Upper lobe of right lung (tissue), 1 donor: Measurements from ENCODE around the gene JPT1. TPM values are rescaled to one million over a fixed set of nuclear protein-coding genes. Genes with fewer than 3 reads are reported as not detected.

ENCODE experiments used
- ATAC-seq: fragments of 200-7000 bp; cut with Tn5 transposase; one replicate; pipeline ENCODE4 v1.9.1; 2020; ENCODE audit warnings: mild to moderate bottlenecking, moderate library complexity
- DNase-seq: peaks from one replicate; pipeline ENCODE4 v3.0.0-alpha.2; 2020
- H3K27ac ChIP-seq: fragments of 200-600 bp; one replicate; pipeline ENCODE4 v1.8.0; 2022
- H3K27me3 ChIP-seq: fragments of 200-600 bp; one replicate; pipeline ENCODE4 v1.8.0; 2022; ENCODE audit warnings: mild to moderate bottlenecking
- H3K36me3 ChIP-seq: fragments of 200-600 bp; one replicate; pipeline ENCODE4 v1.8.0; 2022
- H3K4me1 ChIP-seq: fragments of 200-600 bp; one replicate; pipeline ENCODE4 v1.8.0; 2022
- H3K4me3 ChIP-seq: fragments of 200-600 bp; one replicate; pipeline ENCODE4 v1.8.0; 2022; ENCODE audit warnings: mild to moderate bottlenecking
- H3K9me3 ChIP-seq: fragments of 200-600 bp; one replicate; pipeline ENCODE4 v1.8.0; 2022
- intact Hi-C: fragments of 100-400 bp; cut with DNase I; formaldehyde crosslinking; loops from one replicate; pipeline ENCODE4 v1.11.0; 2022
- long read RNA-seq: library from polyadenylated mRNA; unstranded; transcript quantifications from one replicate; pipeline ENCODE4 v2.0.0, GENCODE V29; 2021
- total RNA-seq: library from RNA; stranded (reverse); fragmentation: NEBNext Ultra II Directional; extraction: Animal tissue kit (Norgen Biotek cat#: 25700); gene quantifications from one replicate; pipeline ENCODE4 v1.2.1, GENCODE V29; 2021
- TF ChIP-seq, protein P1 (sequence below): fragments of 200-600 bp; IDR thresholded peaks from one replicate; pipeline ENCODE4 v1.8.0; 2022; ENCODE audit warnings: antibody characterized with exemption
- donor health status: DM: no; HTN: yes; CAD: no; lungs with severe emphysema.

Gene JPT1
- 47.8 TPM for total RNA-seq
- long read RNA-seq, partial matches to known transcripts = 0 of 1 reads
- long read RNA-seq, other reads (novel, unspliced or antisense) = 1 of 1 reads

- peak within 1 kb of the TSS; percentile 82 for H3K27ac ChIP-seq
- peak within 1 kb of the TSS; percentile 78 for H3K4me3 ChIP-seq
- peaks cover 7% of the 10 kb centered on the region for H3K4me1 ChIP-seq
- no peaks in the 10 kb centered on the region for H3K9me3 ChIP-seq
- intact Hi-C loops = no loop called here
- no peaks in the 10 kb centered on the region for H3K27me3 ChIP-seq
- ATAC-seq (peak; percentile 99), DNase-seq (peak; percentile 98)
- TF ChIP-seq, protein P1, sequence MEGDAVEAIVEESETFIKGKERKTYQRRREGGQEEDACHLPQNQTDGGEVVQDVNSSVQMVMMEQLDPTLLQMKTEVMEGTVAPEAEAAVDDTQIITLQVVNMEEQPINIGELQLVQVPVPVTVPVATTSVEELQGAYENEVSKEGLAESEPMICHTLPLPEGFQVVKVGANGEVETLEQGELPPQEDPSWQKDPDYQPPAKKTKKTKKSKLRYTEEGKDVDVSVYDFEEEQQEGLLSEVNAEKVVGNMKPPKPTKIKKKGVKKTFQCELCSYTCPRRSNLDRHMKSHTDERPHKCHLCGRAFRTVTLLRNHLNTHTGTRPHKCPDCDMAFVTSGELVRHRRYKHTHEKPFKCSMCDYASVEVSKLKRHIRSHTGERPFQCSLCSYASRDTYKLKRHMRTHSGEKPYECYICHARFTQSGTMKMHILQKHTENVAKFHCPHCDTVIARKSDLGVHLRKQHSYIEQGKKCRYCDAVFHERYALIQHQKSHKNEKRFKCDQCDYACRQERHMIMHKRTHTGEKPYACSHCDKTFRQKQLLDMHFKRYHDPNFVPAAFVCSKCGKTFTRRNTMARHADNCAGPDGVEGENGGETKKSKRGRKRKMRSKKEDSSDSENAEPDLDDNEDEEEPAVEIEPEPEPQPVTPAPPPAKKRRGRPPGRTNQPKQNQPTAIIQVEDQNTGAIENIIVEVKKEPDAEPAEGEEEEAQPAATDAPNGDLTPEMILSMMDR = no peak
- no peaks in the 10 kb centered on the region for H3K36me3 ChIP-seq
Measured at GRCh38 chr17:75154195-75155106, at the start of gene JPT1. TSS of gene JPT1 (minus strand) at chr17:75154512. CDS start at chr17:75154397, 115 bp downstream.

- no peak for ATAC-seq
- intact Hi-C loops = no loop called here
- Histone ChIP-seq H3K27me3 (no peaks in the 10 kb centered on the region), H3K4me1 (no peaks in the 10 kb centered on the region), H3K4me3 (no peak overlapping the region), H3K27ac (no peak overlapping the region), H3K36me3 (no peaks in the 10 kb centered on the region), H3K9me3 (no peaks in the 10 kb centered on the region)
- TF ChIP-seq, protein P1 = no peak
- DNase-seq = no peak
Measured at GRCh38 chr17:75199886-75200618, 45.7 kb upstream of the JPT1 start.

- TF ChIP-seq, protein P1 = no peak
- H3K4me3 ChIP-seq = no peak overlapping the region
Measured at GRCh38 chr17:75194879-75195278, 40.6 kb upstream of the JPT1 start.

DNA sequence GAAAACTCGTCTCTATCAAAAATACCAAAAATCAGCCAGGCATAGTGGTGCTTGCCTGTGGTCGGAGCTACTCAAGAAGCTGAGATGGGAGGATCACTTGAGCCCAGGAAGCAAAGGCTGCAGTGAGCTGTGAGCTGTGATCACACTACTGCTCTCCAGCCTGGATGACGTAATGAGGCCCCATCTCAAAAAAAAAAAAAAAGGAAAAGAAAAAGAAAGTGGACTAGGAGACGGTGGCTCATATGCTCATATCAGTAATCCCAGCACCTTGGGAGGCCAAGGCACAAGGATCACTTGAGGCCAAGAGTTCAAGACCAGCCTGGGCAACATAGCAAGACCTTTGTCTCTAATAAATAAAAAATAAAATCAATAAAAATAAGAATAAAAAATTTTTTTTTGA lies 37.3 kb upstream of the JPT1 start:
- H3K4me1 ChIP-seq = no peaks in the 10 kb centered on the region
- intact Hi-C loops = no loop called here
- no peaks in the 10 kb centered on the region for H3K36me3 ChIP-seq
- H3K9me3 ChIP-seq = no peaks in the 10 kb centered on the region
- H3K27ac ChIP-seq = no peak overlapping the region
- DNase-seq (no peak), ATAC-seq (no peak)
- TF ChIP-seq, protein P1 = no peak
- no peaks in the 10 kb centered on the region for H3K27me3 ChIP-seq
- H3K4me3 ChIP-seq = no peak overlapping the region

More at GRCh38 chr17:75194879-75195278, 40.6 kb upstream of the JPT1 start:
- H3K36me3 ChIP-seq = no peaks in the 10 kb centered on the region
- DNase-seq (no peak), ATAC-seq (no peak)
- H3K4me1 ChIP-seq = no peaks in the 10 kb centered on the region
- no peak overlapping the region for H3K27ac ChIP-seq
- intact Hi-C loops = no loop called here
- H3K27me3 ChIP-seq = no peaks in the 10 kb centered on the region
- no peaks in the 10 kb centered on the region for H3K9me3 ChIP-seq

DNA sequence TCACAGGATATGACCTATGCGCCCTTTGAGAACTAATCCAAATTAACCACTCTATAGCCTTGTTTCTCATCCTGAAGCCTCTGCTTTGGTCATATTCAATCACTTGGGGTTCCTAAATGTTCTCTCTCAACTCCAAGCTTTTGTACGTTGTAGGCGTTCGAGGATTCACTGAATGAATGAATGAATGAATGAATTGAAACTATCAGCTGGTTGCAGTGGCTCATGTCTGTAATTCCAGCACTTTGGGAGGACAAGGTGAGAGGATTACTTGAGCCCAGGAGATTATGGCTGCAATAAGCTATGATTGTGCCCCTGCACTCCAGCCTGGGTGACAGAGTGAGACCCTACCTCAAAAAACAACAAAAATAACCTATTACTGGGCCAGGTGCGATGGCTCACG lies 34.3 kb upstream of the JPT1 start:
- Histone ChIP-seq H3K27me3 (no peaks in the 10 kb centered on the region), H3K4me3 (no peak overlapping the region), H3K36me3 (no peaks in the 10 kb centered on the region), H3K27ac (no peak overlapping the region), H3K9me3 (no peaks in the 10 kb centered on the region), H3K4me1 (peaks cover 2% of the 10 kb centered on the region)
- intact Hi-C loops = no loop called here
- TF ChIP-seq, protein P1 = no peak
- ATAC-seq = no peak
- DNase-seq = no peak
